Esophagus squamous epithelium (tissue), 4 donors: ENCODE measurements around the gene SYT17.

ENCODE experiments used
- CTCF ChIP-seq, 6 experiments: fragments of 450-650 bp in 4 of 6; fragments of 200-600 bp in 2 of 6; sonication (generic) in 2 of 6; IDR thresholded peaks; one replicate each; pipeline ENCODE4 v1.5.1; 2016 to 2019; ENCODE audit warnings: antibody characterized with exemption in 6 of 6, mild to moderate bottlenecking in 4 of 6, moderate library complexity in 4 of 6
- POLR2A ChIP-seq, 4 donors: fragments of 450-650 bp; IDR thresholded peaks; one replicate each; pipeline ENCODE4 v1.6.1; 2017; ENCODE audit warnings: antibody characterized with exemption in 4 of 4, mild to moderate bottlenecking in 4 of 4, moderate library complexity in 3 of 4

- TF ChIP-seq POLR2A (IDR thresholded peaks at IDR 0.05) (no peak), CTCF (IDR thresholded peaks at IDR 0.05) (no peak)
These were observed 136.7 kb downstream of the SYT17 start for GRCh38 chr16:19304750-19305149.
